ENCODE results near the gene CACNG5.
A peak's percentile ranks its signal among the peaks of the same experiment; 100 is the strongest.

The CACNG5 gene

GRCh38 chr17:66834919-66835454 is at the start of gene CACNG5:
Gene CACNG5, plus strand, starts transcription at chr17:66835117. Its CDS starts 42,216 bp downstream, at chr17:66877333.
- DNase-seq, result peak; percentile 27

GRCh38 chr17:66786107-66786506 is 48.8 kb upstream of the CACNG5 start:
- DNase-seq, result no peak

GRCh38 chr17:66787914-66788313 is 47.0 kb upstream of the CACNG5 start:
- no peak for DNase-seq

- DNase-seq, result no peak
Measured at GRCh38 chr17:66789093-66789492, 45.8 kb upstream of the CACNG5 start.

GRCh38 chr17:66789961-66790437 is 44.9 kb upstream of the CACNG5 start:
- no peak for DNase-seq

GRCh38 chr17:66790501-66791061 is 44.3 kb upstream of the CACNG5 start:
- no peak for DNase-seq

- DNase-seq, result peak; percentile 14
Measured at GRCh38 chr17:66791347-66791746, 43.6 kb upstream of the CACNG5 start.

- peak; percentile 19 for DNase-seq
Measured at GRCh38 chr17:66793814-66794213, 41.1 kb upstream of the CACNG5 start.

GRCh38 chr17:66795486-66795885 is 39.4 kb upstream of the CACNG5 start:
- no peak for DNase-seq

- DNase-seq, result no peak
Measured at GRCh38 chr17:66799849-66800537, 34.9 kb upstream of the CACNG5 start.

- DNase-seq, result no peak
Measured at GRCh38 chr17:66803474-66803951, 31.4 kb upstream of the CACNG5 start.

- DNase-seq, result no peak
Measured at GRCh38 chr17:66805567-66805966, 29.4 kb upstream of the CACNG5 start.

GRCh38 chr17:66807182-66807581 is 27.7 kb upstream of the CACNG5 start:
- peak; percentile 27 for DNase-seq

- no peak for DNase-seq
Measured at GRCh38 chr17:66809408-66809807, 25.5 kb upstream of the CACNG5 start.

- no peak for DNase-seq
Measured at GRCh38 chr17:66810951-66811682, 23.8 kb upstream of the CACNG5 start.

GRCh38 chr17:66811683-66812054 is 23.2 kb upstream of the CACNG5 start:
- DNase-seq, result no peak

- no peak for DNase-seq
Measured at GRCh38 chr17:66812571-66812970, 22.3 kb upstream of the CACNG5 start.

GRCh38 chr17:66813296-66813695 is 21.6 kb upstream of the CACNG5 start:
- no peak for DNase-seq

- DNase-seq, result no peak
Measured at GRCh38 chr17:66814026-66814425, 20.9 kb upstream of the CACNG5 start.

GRCh38 chr17:66814570-66814969 is 20.3 kb upstream of the CACNG5 start:
- no peak for DNase-seq

- DNase-seq, result no peak
Measured at GRCh38 chr17:66817750-66818149, 17.2 kb upstream of the CACNG5 start.

- no peak for DNase-seq
Measured at GRCh38 chr17:66819466-66819865, 15.5 kb upstream of the CACNG5 start.

- no peak for DNase-seq
Measured at GRCh38 chr17:66822009-66822408, 12.9 kb upstream of the CACNG5 start.

GRCh38 chr17:66826856-66827255 is 8.1 kb upstream of the CACNG5 start:
- DNase-seq, result no peak
